ENCODE data around the gene FANCI. TPM values are rescaled to one million over a fixed set of nuclear protein-coding genes. Genes with fewer than 3 reads are reported as not detected.

FANCI gene
- total and polyA plus RNA-seq, 4 donors = 3.2 to 11.9 (median 6.3) TPM

- 82 to 87% methylated on average over 7 of the region's 7 CpGs for WGBS, 2 donors
- TF ChIP-seq, protein P1, sequence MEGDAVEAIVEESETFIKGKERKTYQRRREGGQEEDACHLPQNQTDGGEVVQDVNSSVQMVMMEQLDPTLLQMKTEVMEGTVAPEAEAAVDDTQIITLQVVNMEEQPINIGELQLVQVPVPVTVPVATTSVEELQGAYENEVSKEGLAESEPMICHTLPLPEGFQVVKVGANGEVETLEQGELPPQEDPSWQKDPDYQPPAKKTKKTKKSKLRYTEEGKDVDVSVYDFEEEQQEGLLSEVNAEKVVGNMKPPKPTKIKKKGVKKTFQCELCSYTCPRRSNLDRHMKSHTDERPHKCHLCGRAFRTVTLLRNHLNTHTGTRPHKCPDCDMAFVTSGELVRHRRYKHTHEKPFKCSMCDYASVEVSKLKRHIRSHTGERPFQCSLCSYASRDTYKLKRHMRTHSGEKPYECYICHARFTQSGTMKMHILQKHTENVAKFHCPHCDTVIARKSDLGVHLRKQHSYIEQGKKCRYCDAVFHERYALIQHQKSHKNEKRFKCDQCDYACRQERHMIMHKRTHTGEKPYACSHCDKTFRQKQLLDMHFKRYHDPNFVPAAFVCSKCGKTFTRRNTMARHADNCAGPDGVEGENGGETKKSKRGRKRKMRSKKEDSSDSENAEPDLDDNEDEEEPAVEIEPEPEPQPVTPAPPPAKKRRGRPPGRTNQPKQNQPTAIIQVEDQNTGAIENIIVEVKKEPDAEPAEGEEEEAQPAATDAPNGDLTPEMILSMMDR (IDR thresholded peaks at IDR 0.05; ENCODE audit: control extremely low read depth, extremely low read depth) = no peak
- ATAC-seq (ENCODE audit: insufficient read depth, low FRiP score) (no peak), DNase-seq (no peak)
- H3K9ac ChIP-seq (ENCODE audit: insufficient read depth in 1 of 2, low read length in 2 of 2) = no peak overlapping the region
- peaks cover 13 to 56% (median 49%) of the 10 kb centered on the region in 4 donors for H3K36me3 ChIP-seq (ENCODE audit: control insufficient read depth in 4 of 4, insufficient read depth in 4 of 4, low read length in 4 of 4)
- no peak overlapping the region for H3K4me3 ChIP-seq
- peaks cover 0 to 29% (median 5%) of the 10 kb centered on the region in 5 donors for H3K4me1 ChIP-seq (ENCODE audit: control insufficient read depth in 5 of 5, insufficient read depth in 5 of 5, low read length in 5 of 5)
- H3K27ac ChIP-seq (ENCODE audit: low read depth in 1 of 2, low read length in 1 of 2) = no peak overlapping the region
- no peaks in the 10 kb centered on the region for H3K9me3 ChIP-seq (ENCODE audit: control insufficient read depth in 4 of 4, insufficient read depth in 3 of 4, low read length in 3 of 4)
- H3K27me3 ChIP-seq (ENCODE audit: control insufficient read depth in 3 of 3, insufficient read depth in 3 of 3, low read length in 2 of 3) = no peaks in the 10 kb centered on the region
These were observed 87.3 kb downstream of the FANCI start for GRCh38 chr15:89330881-89331595.

DNA sequence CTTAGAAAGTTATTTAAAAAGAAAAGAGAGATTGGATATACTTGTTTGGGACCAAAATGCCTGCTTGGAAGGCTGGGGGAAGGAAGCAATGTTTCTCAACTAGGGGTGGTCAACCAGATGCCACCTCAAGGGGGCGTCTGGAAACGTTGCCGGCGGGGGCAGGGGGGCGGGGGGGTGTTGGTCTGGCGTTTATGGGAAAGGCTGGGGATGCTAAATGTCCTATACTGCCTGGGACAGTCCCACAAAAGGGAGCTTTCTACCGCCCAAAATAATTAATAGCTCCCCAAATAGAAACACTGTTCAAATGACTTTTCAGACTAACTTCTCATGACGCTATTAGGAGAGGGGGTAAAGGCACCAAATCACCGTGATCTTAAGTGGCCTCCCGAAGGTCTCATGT lies 88.7 kb downstream of the FANCI start:
- no peaks in the 10 kb centered on the region for H3K9me3 ChIP-seq (ENCODE audit: control insufficient read depth in 4 of 4, insufficient read depth in 3 of 4, low read length in 3 of 4)
- peak in 1 of 3 donors; percentile 7 for DNase-seq
- 23 to 28% methylated on average over 10 of the region's 10 CpGs for whole genome bisulfite sequencing, 2 donors
- H3K36me3 ChIP-seq (ENCODE audit: control insufficient read depth in 4 of 4, insufficient read depth in 4 of 4, low read length in 4 of 4) = peaks cover 9 to 43% (median 39%) of the 10 kb centered on the region in 4 donors
- H3K27me3 ChIP-seq (ENCODE audit: control insufficient read depth in 3 of 3, insufficient read depth in 3 of 3, low read length in 2 of 3) = no peaks in the 10 kb centered on the region
- TF ChIP-seq, protein P1 (IDR thresholded peaks at IDR 0.05; ENCODE audit: control extremely low read depth, extremely low read depth) = no peak
- no peak overlapping the region for H3K9ac ChIP-seq (ENCODE audit: insufficient read depth in 1 of 2, low read length in 2 of 2)
- H3K4me3 ChIP-seq = no peak overlapping the region
- peaks cover 0 to 29% (median 5%) of the 10 kb centered on the region in 5 donors for H3K4me1 ChIP-seq (ENCODE audit: control insufficient read depth in 5 of 5, insufficient read depth in 5 of 5, low read length in 5 of 5)
- H3K27ac ChIP-seq (ENCODE audit: low read depth in 1 of 2, low read length in 1 of 2) = no peak overlapping the region
- ATAC-seq (ENCODE audit: insufficient read depth, low FRiP score) = no peak

DNA sequence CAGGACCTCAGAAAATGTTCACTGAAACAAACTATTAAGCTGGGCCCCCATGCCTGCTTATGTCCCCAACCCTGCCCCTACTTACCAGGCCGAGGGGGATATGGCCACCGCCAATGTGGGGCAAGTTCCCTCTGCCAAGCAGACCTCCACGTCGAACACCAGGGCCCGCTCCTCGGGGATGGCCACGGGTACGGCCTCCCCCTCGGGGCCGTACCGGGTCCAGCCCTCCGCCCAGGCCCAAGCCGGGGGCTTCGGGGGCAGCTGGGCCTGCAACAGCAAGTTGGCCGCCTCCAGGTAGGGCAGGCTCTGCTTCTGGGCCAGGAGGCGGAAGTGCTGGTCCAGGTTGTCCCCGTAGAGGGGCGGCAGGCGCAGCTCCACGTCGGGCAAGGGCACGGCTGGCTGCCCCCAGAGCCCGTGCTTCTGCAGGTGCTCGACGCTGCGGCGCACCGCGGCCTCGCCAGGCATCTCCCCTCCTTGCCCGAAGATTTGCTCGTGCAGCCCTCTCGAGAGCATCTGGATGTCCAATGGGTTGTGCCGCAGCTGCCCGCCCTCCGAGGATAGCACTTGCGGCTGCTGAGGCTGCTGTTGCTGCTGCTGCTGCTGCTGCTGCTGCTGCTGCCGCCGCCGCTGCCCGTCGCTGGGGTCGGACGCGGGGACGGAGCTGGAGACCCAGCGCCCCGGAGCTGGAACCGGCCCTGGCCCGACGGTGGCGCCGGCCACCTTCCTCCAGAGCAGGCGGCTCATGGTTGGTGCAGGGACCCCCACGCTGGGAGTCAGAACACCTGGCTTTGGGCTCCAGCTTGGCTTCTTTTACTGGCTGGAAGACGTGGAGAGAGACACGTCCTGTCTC lies 89.5 kb downstream of the FANCI start:
- 92 to 93% methylated on average over 53 to 57 of the region's 57 CpGs for WGBS, 2 donors
- Histone ChIP-seq H3K27me3 (ENCODE audit: control insufficient read depth in 3 of 3, insufficient read depth in 3 of 3, low read length in 2 of 3) (no peaks in the 10 kb centered on the region), H3K36me3 (ENCODE audit: control insufficient read depth in 4 of 4, insufficient read depth in 4 of 4, low read length in 4 of 4) (peaks cover 9 to 39% (median 32%) of the 10 kb centered on the region in 4 donors), H3K27ac (ENCODE audit: low read depth in 1 of 2, low read length in 1 of 2) (no peak overlapping the region), H3K9ac (ENCODE audit: insufficient read depth in 1 of 2, low read length in 2 of 2) (peak overlapping the region; percentile 21 to 71), H3K4me1 (ENCODE audit: control insufficient read depth in 5 of 5, insufficient read depth in 5 of 5, low read length in 5 of 5) (peaks cover 0 to 29% (median 5%) of the 10 kb centered on the region in 5 donors), H3K9me3 (ENCODE audit: control insufficient read depth in 4 of 4, insufficient read depth in 3 of 4, low read length in 3 of 4) (no peaks in the 10 kb centered on the region), H3K4me3 (no peak overlapping the region)
- no peak for DNase-seq
- no peak for ATAC-seq (ENCODE audit: insufficient read depth, low FRiP score)
- TF ChIP-seq, protein P1 (IDR thresholded peaks at IDR 0.05; ENCODE audit: control extremely low read depth, extremely low read depth) = no peak

All from lung (tissue), 12 donors.